ENCODE measurements around the gene NUDT3.
"Not testable (repeated sequence)": the region's sequence is repeated elsewhere in the genome, so short reads cannot be mapped to it uniquely, and the experiment has no call there.

The NUDT3 gene

GRCh38 chr6:34373511-34373910, 19.0 kb downstream of the NUDT3 start:
- Histone ChIP-seq H3K36me3 (replicated peaks; ENCODE audit: low read depth, low read length) (no peaks in the 10 kb centered on the region), H3K27me3 (ENCODE audit: low read depth, low read length) (no peaks in the 10 kb centered on the region), H3K9me3 (ENCODE audit: insufficient read depth, low read length) (no peaks in the 10 kb centered on the region), H3K4me1 (ENCODE audit: low read length) (peaks cover 9% of the 10 kb centered on the region), H3K9ac (ENCODE audit: low read length) (no peak overlapping the region), H3K79me2 (ENCODE audit: low read length) (peaks cover 54% of the 10 kb centered on the region), H3K4me2 (ENCODE audit: low read length) (no peak overlapping the region), H3K4me3 (ENCODE audit: low read length) (no peak overlapping the region), H4K20me1 (ENCODE audit: insufficient read depth, low read length) (peaks cover 4% of the 10 kb centered on the region; the same call in 1 of the 2 replicates), H2AFZ (ENCODE audit: low read depth, low read length) (no peak overlapping the region), H3K27ac (ENCODE audit: low read length) (no peak overlapping the region)
- TF ChIP-seq EZH2phosphoT487 (IDR thresholded peaks at IDR 0.05; ENCODE audit: low read depth) (no peak), CTCF (IDR thresholded peaks at IDR 0.05; ENCODE audit: low read depth, low read length) (no peak)

- H3K9me3 ChIP-seq (ENCODE audit: insufficient read depth, low read length): not testable (repeated sequence)
Measured at GRCh38 chr6:34371865-34372264, 20.6 kb downstream of the NUDT3 start.

GRCh38 chr6:34370361-34370760, 22.1 kb downstream of the NUDT3 start:
- no peaks in the 10 kb centered on the region for H3K27me3 ChIP-seq (ENCODE audit: low read depth, low read length)
- no peak overlapping the region for H3K4me3 ChIP-seq (ENCODE audit: low read length)
- no peak overlapping the region for H3K27ac ChIP-seq (ENCODE audit: low read length)
- no peak overlapping the region for H2AFZ ChIP-seq (ENCODE audit: low read depth, low read length)
- H3K36me3 ChIP-seq (replicated peaks; ENCODE audit: low read depth, low read length): no peaks in the 10 kb centered on the region
- H3K4me2 ChIP-seq (ENCODE audit: low read length): no peak overlapping the region
- H3K79me2 ChIP-seq (ENCODE audit: low read length): peaks cover 24% of the 10 kb centered on the region
- H3K4me1 ChIP-seq (ENCODE audit: low read length): peaks cover 9% of the 10 kb centered on the region
- H3K9ac ChIP-seq (ENCODE audit: low read length): no peak overlapping the region
- H4K20me1 ChIP-seq (ENCODE audit: insufficient read depth, low read length): peaks cover 4% of the 10 kb centered on the region; the same call in 1 of the 2 replicates
- no peaks in the 10 kb centered on the region for H3K9me3 ChIP-seq (ENCODE audit: insufficient read depth, low read length)
- no peak for TF ChIP-seq CTCF (IDR thresholded peaks at IDR 0.05; ENCODE audit: low read depth, low read length)
- no peak for TF ChIP-seq EZH2phosphoT487 (IDR thresholded peaks at IDR 0.05; ENCODE audit: low read depth)

More at GRCh38 chr6:34371865-34372264, 20.6 kb downstream of the NUDT3 start:
- peaks cover 39% of the 10 kb centered on the region for H3K79me2 ChIP-seq (ENCODE audit: low read length)
- H2AFZ ChIP-seq (ENCODE audit: low read depth, low read length); H3K36me3 ChIP-seq (replicated peaks; ENCODE audit: low read depth, low read length); H3K27me3 ChIP-seq (ENCODE audit: low read depth, low read length); H3K27ac ChIP-seq (ENCODE audit: low read length); H3K4me3 ChIP-seq (ENCODE audit: low read length); H3K9ac ChIP-seq (ENCODE audit: low read length); H4K20me1 ChIP-seq (ENCODE audit: insufficient read depth, low read length); H3K4me1 ChIP-seq (ENCODE audit: low read length); H3K4me2 ChIP-seq (ENCODE audit: low read length): not testable (repeated sequence)

- Histone ChIP-seq H3K4me1 (ENCODE audit: low read length) (peaks cover 6% of the 10 kb centered on the region), H3K9ac (ENCODE audit: low read length) (no peak overlapping the region), H3K27me3 (ENCODE audit: low read depth, low read length) (no peaks in the 10 kb centered on the region), H3K9me3 (ENCODE audit: insufficient read depth, low read length) (no peaks in the 10 kb centered on the region), H2AFZ (ENCODE audit: low read depth, low read length) (no peak overlapping the region), H3K27ac (ENCODE audit: low read length) (no peak overlapping the region), H4K20me1 (ENCODE audit: insufficient read depth, low read length) (peaks cover 2% of the 10 kb centered on the region; the same call in 1 of the 2 replicates), H3K4me2 (ENCODE audit: low read length) (no peak overlapping the region), H3K36me3 (replicated peaks; ENCODE audit: low read depth, low read length) (no peaks in the 10 kb centered on the region), H3K4me3 (ENCODE audit: low read length) (no peak overlapping the region), H3K79me2 (ENCODE audit: low read length) (peaks cover 20% of the 10 kb centered on the region)
- TF ChIP-seq CTCF (IDR thresholded peaks at IDR 0.05; ENCODE audit: low read depth, low read length) (no peak), EZH2phosphoT487 (IDR thresholded peaks at IDR 0.05; ENCODE audit: low read depth) (no peak)
Measured at GRCh38 chr6:34369385-34369784, 23.1 kb downstream of the NUDT3 start.

- no peaks in the 10 kb centered on the region for H3K9me3 ChIP-seq (ENCODE audit: insufficient read depth, low read length)
- no peak overlapping the region for H3K27ac ChIP-seq (ENCODE audit: low read length)
- no peak overlapping the region for H3K4me3 ChIP-seq (ENCODE audit: low read length)
- no peaks in the 10 kb centered on the region for H3K36me3 ChIP-seq (replicated peaks; ENCODE audit: low read depth, low read length)
- TF ChIP-seq CTCF (IDR thresholded peaks at IDR 0.05; ENCODE audit: low read depth, low read length): no peak
- H2AFZ ChIP-seq (ENCODE audit: low read depth, low read length): no peak overlapping the region
- peaks cover 12% of the 10 kb centered on the region for H3K4me1 ChIP-seq (ENCODE audit: low read length)
- no peak overlapping the region for H3K4me2 ChIP-seq (ENCODE audit: low read length)
- peaks cover 38% of the 10 kb centered on the region for H3K79me2 ChIP-seq (ENCODE audit: low read length)
- peaks cover 10% of the 10 kb centered on the region; the same call in 1 of the 2 replicates for H4K20me1 ChIP-seq (ENCODE audit: insufficient read depth, low read length)
- H3K9ac ChIP-seq (ENCODE audit: low read length): no peak overlapping the region
- no peaks in the 10 kb centered on the region for H3K27me3 ChIP-seq (ENCODE audit: low read depth, low read length)
Measured at GRCh38 chr6:34366639-34366921, 25.9 kb downstream of the NUDT3 start.

- peaks cover 12% of the 10 kb centered on the region for H3K4me1 ChIP-seq (ENCODE audit: low read length)
- H3K4me2 ChIP-seq (ENCODE audit: low read length); H3K27ac ChIP-seq (ENCODE audit: low read length); H3K27me3 ChIP-seq (ENCODE audit: low read depth, low read length); H3K36me3 ChIP-seq (replicated peaks; ENCODE audit: low read depth, low read length); H3K9ac ChIP-seq (ENCODE audit: low read length); H3K9me3 ChIP-seq (ENCODE audit: insufficient read depth, low read length); H2AFZ ChIP-seq (ENCODE audit: low read depth, low read length); H3K4me3 ChIP-seq (ENCODE audit: low read length); H4K20me1 ChIP-seq (ENCODE audit: insufficient read depth, low read length): not testable (repeated sequence)
- H3K79me2 ChIP-seq (ENCODE audit: low read length): peaks cover 40% of the 10 kb centered on the region
Measured at GRCh38 chr6:34365781-34366638, 26.5 kb downstream of the NUDT3 start.

All from OCI-LY3 (cell line).